Liver (tissue), 9 donors: ENCODE measurements around the gene DDX20. TPM values are rescaled to one million over a fixed set of nuclear protein-coding genes. Genes with fewer than 3 reads are reported as not detected.

Experiments used
- DNase-seq: peaks from one replicate; pipeline ENCODE4 v3.0.0-alpha.2; 2017; ENCODE audit warnings: low spot score
- H3K27ac ChIP-seq, 2 donors: one replicate each; pipeline ENCODE4 v1.7.0; 2013; ENCODE audit warnings: inconsistent platforms in 2 of 2, low read length in 2 of 2, control low read depth in 1 of 2, low read depth in 1 of 2, mild to moderate bottlenecking in 1 of 2
- H3K27me3 ChIP-seq, 4 donors: one replicate each; pipeline versions ENCODE4 v1.6.1 to v1.7.0; 2013; ENCODE audit warnings: low read length in 3 of 4, inconsistent platforms in 1 of 4, mild to moderate bottlenecking in 1 of 4, moderate library complexity in 1 of 4; ENCODE audit not compliant: control insufficient read depth in 4 of 4, insufficient read depth in 4 of 4
- H3K36me3 ChIP-seq, 4 donors: one replicate each; pipeline versions ENCODE4 v1.6.1 to v1.7.0; 2013; ENCODE audit warnings: low read length in 3 of 4, mild to moderate bottlenecking in 3 of 4, low read depth in 1 of 4, moderate library complexity in 1 of 4; ENCODE audit not compliant: control insufficient read depth in 4 of 4, insufficient read depth in 3 of 4
- H3K4me1 ChIP-seq, 4 donors: one replicate each; pipeline versions ENCODE4 v1.6.1 to v1.7.0; 2013; ENCODE audit warnings: low read length in 3 of 4, mild to moderate bottlenecking in 3 of 4, moderate library complexity in 1 of 4; ENCODE audit not compliant: control insufficient read depth in 4 of 4, insufficient read depth in 4 of 4
- H3K4me3 ChIP-seq, 3 donors: one replicate each; pipeline versions ENCODE4 v1.6.1 to v1.7.0; 2013; ENCODE audit warnings: low read length in 3 of 3, control low read depth in 1 of 3, low read depth in 1 of 3, mild to moderate bottlenecking in 1 of 3
- H3K9ac ChIP-seq, 2 donors: one replicate each; pipeline ENCODE4 v1.7.0; 2013; ENCODE audit warnings: low read length in 2 of 2, mild to moderate bottlenecking in 2 of 2, moderate library complexity in 2 of 2, control low read depth in 1 of 2, low read depth in 1 of 2
- H3K9me3 ChIP-seq, 4 donors: one replicate each; pipeline versions ENCODE4 v1.6.1 to v1.7.0; 2013; ENCODE audit warnings: low read length in 3 of 4; ENCODE audit not compliant: control insufficient read depth in 4 of 4
- ATF3 ChIP-seq: IDR thresholded peaks from 2 replicates; pipeline ENCODE4 v1.6.1; 2016; ENCODE audit warnings: antibody characterized with exemption
- CTCF ChIP-seq: fragments of 150-350 bp; IDR thresholded peaks from 2 replicates; pipeline ENCODE4 v1.5.1; 2017; ENCODE audit warnings: improper control_type of control experiment, low read depth, low read length; ENCODE audit not compliant: missing input control
- FOXA1 ChIP-seq: IDR thresholded peaks from 2 replicates; pipeline ENCODE4 v1.6.1; 2016; ENCODE audit warnings: antibody characterized with exemption
- FOXA2 ChIP-seq: IDR thresholded peaks from 2 replicates; pipeline ENCODE4 v1.6.1; 2016; ENCODE audit warnings: antibody characterized with exemption
- GABPA ChIP-seq, 2 donors: IDR thresholded peaks in 1 of 2; conservative IDR thresholded peaks in 1 of 2; 2 replicates each; pipeline ENCODE4 v1.6.1; 2016; ENCODE audit warnings: antibody characterized with exemption in 2 of 2, mild to moderate bottlenecking in 1 of 2, moderate library complexity in 1 of 2
- HNF4A ChIP-seq, 2 donors: conservative IDR thresholded peaks; 2 replicates each; pipeline ENCODE4 v1.6.1; 2016; ENCODE audit warnings: antibody characterized with exemption in 2 of 2, mild to moderate bottlenecking in 2 of 2
- HNF4G ChIP-seq: IDR thresholded peaks from 2 replicates; pipeline ENCODE4 v1.6.1; 2016; ENCODE audit warnings: antibody characterized with exemption
- JUND ChIP-seq, 2 donors: IDR thresholded peaks; 2 replicates each; pipeline ENCODE4 v1.6.1; 2016; ENCODE audit warnings: antibody characterized with exemption in 2 of 2
- RAD21 ChIP-seq, 2 donors: IDR thresholded peaks; 2 replicates each; pipeline ENCODE4 v1.6.1; 2016; ENCODE audit warnings: antibody characterized with exemption in 2 of 2, mild to moderate bottlenecking in 2 of 2
- RXRA ChIP-seq, 2 donors: IDR thresholded peaks; 2 replicates each; pipeline ENCODE4 v1.6.1; 2017 to 2018; ENCODE audit warnings: antibody characterized with exemption in 2 of 2, mild to moderate bottlenecking in 1 of 2
- SP1 ChIP-seq: IDR thresholded peaks from 2 replicates; pipeline ENCODE4 v1.6.1; 2018; ENCODE audit warnings: antibody characterized with exemption, mild to moderate bottlenecking
- TAF1 ChIP-seq: conservative IDR thresholded peaks from 2 replicates; pipeline ENCODE4 v1.6.1; 2016; ENCODE audit warnings: antibody characterized with exemption, mild to moderate bottlenecking
- YY1 ChIP-seq: IDR thresholded peaks from 2 replicates; pipeline ENCODE4 v1.6.1; 2016; ENCODE audit warnings: antibody characterized with exemption, mild to moderate bottlenecking
- WGBS: extraction: QIAGEN DNeasy Blood & Tissue Kit; methylation state at CpG from one replicate; pipeline ENCODE4 v1.1.7; 2013; 5-methylcytosine and 5-hydroxymethylcytosine counted together
- polyA plus RNA-seq, 2 donors: library from polyadenylated mRNA; stranded (reverse) in 1 of 2; unstranded in 1 of 2; fragments of 200-250 nt in 1 of 2; fragments of >200 nt in 1 of 2; fragmentation: Nextera tagmentation in 1 of 2; extraction: Ambion mirVana in 1 of 2; gene quantifications; one replicate each; pipeline versions ENCODE4 v1.2.1 to v1.2.3, GENCODE V29; 2013 to 2015
- total RNA-seq, 2 donors: library from RNA; depleted of rRNA; stranded (reverse); fragments of >200 nt; gene quantifications; one replicate each; pipeline ENCODE4 v1.2.3, GENCODE V29; 2014
- TF ChIP-seq, protein P1 (sequence below): IDR thresholded peaks from 2 replicates; pipeline ENCODE4 v1.6.1; 2016; ENCODE audit warnings: antibody characterized with exemption
- TF ChIP-seq, protein P2 (sequence below): IDR thresholded peaks from 2 replicates; pipeline ENCODE4 v1.6.1; 2016; ENCODE audit warnings: antibody characterized with exemption
- TF ChIP-seq, protein P3 (sequence below): IDR thresholded peaks from 2 replicates; pipeline ENCODE4 v1.6.1; 2016; ENCODE audit warnings: antibody characterized with exemption, mild to moderate bottlenecking
- donor health status: healthy.
- donor health status: healthy.
- donor health status: healthy.
- donor health status: healthy.
- donor health status: healthy.

The DDX20 gene
- total and polyA plus RNA-seq, 4 donors, result 2.3 to 8.6 (median 4.6) TPM

DNA sequence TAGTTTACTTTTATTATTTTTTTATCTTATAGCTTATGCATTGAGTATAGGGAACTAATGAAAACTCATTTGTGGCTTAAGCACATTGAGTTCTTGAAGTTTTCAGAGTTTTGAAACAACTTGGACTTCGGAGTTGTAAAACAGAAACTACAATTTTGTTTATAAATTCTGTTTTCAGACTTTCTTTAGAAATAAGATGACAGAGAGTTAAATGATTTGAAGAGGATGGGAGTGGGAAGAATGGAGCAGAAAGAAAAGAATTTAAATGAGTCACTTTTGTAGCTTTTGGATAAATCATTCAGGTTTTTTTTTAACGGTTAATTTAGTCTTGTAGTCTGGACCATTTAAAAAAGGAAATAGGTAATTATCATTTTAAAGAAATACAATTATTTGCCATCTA is 48.8 kb upstream of the DDX20 start:
- Histone ChIP-seq H3K4me1 (peaks cover 2 to 8% (median 5%) of the 10 kb centered on the region in 4 donors), H3K9me3 (no peaks in the 10 kb centered on the region), H3K4me3 (no peak overlapping the region), H3K27ac (no peak overlapping the region), H3K27me3 (no peaks in the 10 kb centered on the region), H3K9ac (no peak overlapping the region), H3K36me3 (peaks cover 5 to 22% (median 13%) of the 10 kb centered on the region in 4 donors)
- TF ChIP-seq RXRA (IDR thresholded peaks at IDR 0.05), result no peak
- 84% methylated on average over 2 of the region's 2 CpGs for WGBS
- DNase-seq, result no peak

DNA sequence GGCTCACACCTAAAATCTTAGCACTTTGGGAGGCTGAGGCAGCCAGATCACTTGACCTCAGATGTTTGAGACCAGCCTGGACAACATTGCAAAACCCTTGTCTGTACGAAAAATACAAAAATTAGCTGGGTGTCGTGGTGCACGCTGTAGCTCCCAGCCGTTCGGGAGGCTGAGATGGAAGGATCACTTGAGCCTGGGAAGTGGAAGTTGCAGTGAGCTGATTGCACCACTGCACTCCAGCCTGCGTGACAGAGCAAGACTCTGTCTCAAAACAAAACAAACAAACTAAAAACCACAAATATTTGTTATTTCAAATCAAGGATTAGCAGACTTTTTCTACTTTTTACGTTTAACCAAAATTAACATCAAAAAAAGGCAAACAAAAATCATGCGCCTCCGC is 47.8 kb upstream of the DDX20 start:
- Histone ChIP-seq H3K36me3 (peaks cover 2 to 22% (median 12%) of the 10 kb centered on the region in 4 donors), H3K27ac (no peak overlapping the region), H3K27me3 (no peaks in the 10 kb centered on the region), H3K4me3 (no peak overlapping the region), H3K4me1 (peaks cover 2 to 8% (median 5%) of the 10 kb centered on the region in 4 donors), H3K9ac (no peak overlapping the region), H3K9me3 (no peaks in the 10 kb centered on the region)
- WGBS, result 71% methylated on average over 9 of the region's 9 CpGs
- no peak for DNase-seq
- TF ChIP-seq TAF1, result no peak

GRCh38 chr1:111709986-111710385 is 45.7 kb upstream of the DDX20 start:
- 78% methylated on average over 1 of the region's 1 CpG for WGBS
- Histone ChIP-seq H3K9me3 (no peaks in the 10 kb centered on the region), H3K27ac (no peak overlapping the region), H3K4me1 (no peaks in the 10 kb centered on the region), H3K27me3 (no peaks in the 10 kb centered on the region), H3K36me3 (peaks cover 2 to 14% (median 12%) of the 10 kb centered on the region in 4 donors), H3K4me3 (no peak overlapping the region), H3K9ac (no peak overlapping the region)
- DNase-seq, result no peak
- no peak for TF ChIP-seq HNF4A (conservative IDR thresholded peaks at IDR 0.05)
- no peak for TF ChIP-seq HNF4G
- no peak for TF ChIP-seq GABPA (IDR thresholded peaks at IDR 0.05 in 1 of 2, conservative IDR thresholded peaks at IDR 0.05 in 1 of 2)
- TF ChIP-seq YY1, result no peak
- TF ChIP-seq, protein P1, sequence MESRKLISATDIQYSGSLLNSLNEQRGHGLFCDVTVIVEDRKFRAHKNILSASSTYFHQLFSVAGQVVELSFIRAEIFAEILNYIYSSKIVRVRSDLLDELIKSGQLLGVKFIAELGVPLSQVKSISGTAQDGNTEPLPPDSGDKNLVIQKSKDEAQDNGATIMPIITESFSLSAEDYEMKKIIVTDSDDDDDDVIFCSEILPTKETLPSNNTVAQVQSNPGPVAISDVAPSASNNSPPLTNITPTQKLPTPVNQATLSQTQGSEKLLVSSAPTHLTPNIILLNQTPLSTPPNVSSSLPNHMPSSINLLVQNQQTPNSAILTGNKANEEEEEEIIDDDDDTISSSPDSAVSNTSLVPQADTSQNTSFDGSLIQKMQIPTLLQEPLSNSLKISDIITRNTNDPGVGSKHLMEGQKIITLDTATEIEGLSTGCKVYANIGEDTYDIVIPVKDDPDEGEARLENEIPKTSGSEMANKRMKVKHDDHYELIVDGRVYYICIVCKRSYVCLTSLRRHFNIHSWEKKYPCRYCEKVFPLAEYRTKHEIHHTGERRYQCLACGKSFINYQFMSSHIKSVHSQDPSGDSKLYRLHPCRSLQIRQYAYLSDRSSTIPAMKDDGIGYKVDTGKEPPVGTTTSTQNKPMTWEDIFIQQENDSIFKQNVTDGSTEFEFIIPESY, result no peak
- no peak for TF ChIP-seq FOXA2
- no peak for TF ChIP-seq ATF3
- TF ChIP-seq RXRA (IDR thresholded peaks at IDR 0.05), result no peak
- TF ChIP-seq, protein P2, sequence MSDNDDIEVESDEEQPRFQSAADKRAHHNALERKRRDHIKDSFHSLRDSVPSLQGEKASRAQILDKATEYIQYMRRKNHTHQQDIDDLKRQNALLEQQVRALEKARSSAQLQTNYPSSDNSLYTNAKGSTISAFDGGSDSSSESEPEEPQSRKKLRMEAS, result no peak
- TF ChIP-seq RAD21 (IDR thresholded peaks at IDR 0.05), result no peak
- TF ChIP-seq SP1, result no peak
- TF ChIP-seq FOXA1, result no peak
- no peak for TF ChIP-seq JUND (IDR thresholded peaks at IDR 0.05)
- no peak for TF ChIP-seq CTCF
- TF ChIP-seq, protein P3, sequence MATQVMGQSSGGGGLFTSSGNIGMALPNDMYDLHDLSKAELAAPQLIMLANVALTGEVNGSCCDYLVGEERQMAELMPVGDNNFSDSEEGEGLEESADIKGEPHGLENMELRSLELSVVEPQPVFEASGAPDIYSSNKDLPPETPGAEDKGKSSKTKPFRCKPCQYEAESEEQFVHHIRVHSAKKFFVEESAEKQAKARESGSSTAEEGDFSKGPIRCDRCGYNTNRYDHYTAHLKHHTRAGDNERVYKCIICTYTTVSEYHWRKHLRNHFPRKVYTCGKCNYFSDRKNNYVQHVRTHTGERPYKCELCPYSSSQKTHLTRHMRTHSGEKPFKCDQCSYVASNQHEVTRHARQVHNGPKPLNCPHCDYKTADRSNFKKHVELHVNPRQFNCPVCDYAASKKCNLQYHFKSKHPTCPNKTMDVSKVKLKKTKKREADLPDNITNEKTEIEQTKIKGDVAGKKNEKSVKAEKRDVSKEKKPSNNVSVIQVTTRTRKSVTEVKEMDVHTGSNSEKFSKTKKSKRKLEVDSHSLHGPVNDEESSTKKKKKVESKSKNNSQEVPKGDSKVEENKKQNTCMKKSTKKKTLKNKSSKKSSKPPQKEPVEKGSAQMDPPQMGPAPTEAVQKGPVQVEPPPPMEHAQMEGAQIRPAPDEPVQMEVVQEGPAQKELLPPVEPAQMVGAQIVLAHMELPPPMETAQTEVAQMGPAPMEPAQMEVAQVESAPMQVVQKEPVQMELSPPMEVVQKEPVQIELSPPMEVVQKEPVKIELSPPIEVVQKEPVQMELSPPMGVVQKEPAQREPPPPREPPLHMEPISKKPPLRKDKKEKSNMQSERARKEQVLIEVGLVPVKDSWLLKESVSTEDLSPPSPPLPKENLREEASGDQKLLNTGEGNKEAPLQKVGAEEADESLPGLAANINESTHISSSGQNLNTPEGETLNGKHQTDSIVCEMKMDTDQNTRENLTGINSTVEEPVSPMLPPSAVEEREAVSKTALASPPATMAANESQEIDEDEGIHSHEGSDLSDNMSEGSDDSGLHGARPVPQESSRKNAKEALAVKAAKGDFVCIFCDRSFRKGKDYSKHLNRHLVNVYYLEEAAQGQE, result no peak
